Stimulated activated CD4-positive, alpha-beta T cell treated with anti-CD3 and anti-CD28 coated beads, Interleukin-2, amount 100 ng/mL, for 24 hours (primary cell): ENCODE measurements around the gene FAHD2B.
"Not testable (repeated sequence)": the region's sequence is repeated elsewhere in the genome, so short reads cannot be mapped to it uniquely, and the experiment has no call there.

ENCODE experiments used
- DNase-seq, 2 donors: peaks; one replicate each; pipeline ENCODE4 v3.0.0-alpha.2; 2020

FAHD2B gene

GRCh38 chr2:97067279-97068004, 27.2 kb downstream of the FAHD2B start:
- DNase-seq, result no peak

- not testable (repeated sequence) for DNase-seq
Measured at GRCh38 chr2:97066030-97066429, 28.7 kb downstream of the FAHD2B start.

- DNase-seq, result not testable (repeated sequence)
Measured at GRCh38 chr2:97062020-97062419, 32.7 kb downstream of the FAHD2B start.

- DNase-seq, result not testable (repeated sequence)
Measured at GRCh38 chr2:97059782-97060181, 34.9 kb downstream of the FAHD2B start.

- not testable (repeated sequence) for DNase-seq
Measured at GRCh38 chr2:97056150-97056549, 38.5 kb downstream of the FAHD2B start.

- not testable (repeated sequence) for DNase-seq
Measured at GRCh38 chr2:97050032-97050431, 44.6 kb downstream of the FAHD2B start.

GRCh38 chr2:97048448-97048847, 46.2 kb downstream of the FAHD2B start:
- DNase-seq, result not testable (repeated sequence)

- not testable (repeated sequence) for DNase-seq
Measured at GRCh38 chr2:97046676-97047075, 48.0 kb downstream of the FAHD2B start.

- not testable (repeated sequence) for DNase-seq
Measured at GRCh38 chr2:97045895-97046499, 48.7 kb downstream of the FAHD2B start.
